Measurements from ENCODE around the gene OR10H1.

The OR10H1 gene

GRCh38 chr19:15779756-15780476, 35.5 kb downstream of the OR10H1 start:
- DNase-seq: no peak
- no peak overlapping the region for H3K27ac ChIP-seq (ENCODE audit: low read length)
- peaks cover 22% of the 10 kb centered on the region for H3K27me3 ChIP-seq (replicated peaks; ENCODE audit: insufficient read depth, low read length)

DNA sequence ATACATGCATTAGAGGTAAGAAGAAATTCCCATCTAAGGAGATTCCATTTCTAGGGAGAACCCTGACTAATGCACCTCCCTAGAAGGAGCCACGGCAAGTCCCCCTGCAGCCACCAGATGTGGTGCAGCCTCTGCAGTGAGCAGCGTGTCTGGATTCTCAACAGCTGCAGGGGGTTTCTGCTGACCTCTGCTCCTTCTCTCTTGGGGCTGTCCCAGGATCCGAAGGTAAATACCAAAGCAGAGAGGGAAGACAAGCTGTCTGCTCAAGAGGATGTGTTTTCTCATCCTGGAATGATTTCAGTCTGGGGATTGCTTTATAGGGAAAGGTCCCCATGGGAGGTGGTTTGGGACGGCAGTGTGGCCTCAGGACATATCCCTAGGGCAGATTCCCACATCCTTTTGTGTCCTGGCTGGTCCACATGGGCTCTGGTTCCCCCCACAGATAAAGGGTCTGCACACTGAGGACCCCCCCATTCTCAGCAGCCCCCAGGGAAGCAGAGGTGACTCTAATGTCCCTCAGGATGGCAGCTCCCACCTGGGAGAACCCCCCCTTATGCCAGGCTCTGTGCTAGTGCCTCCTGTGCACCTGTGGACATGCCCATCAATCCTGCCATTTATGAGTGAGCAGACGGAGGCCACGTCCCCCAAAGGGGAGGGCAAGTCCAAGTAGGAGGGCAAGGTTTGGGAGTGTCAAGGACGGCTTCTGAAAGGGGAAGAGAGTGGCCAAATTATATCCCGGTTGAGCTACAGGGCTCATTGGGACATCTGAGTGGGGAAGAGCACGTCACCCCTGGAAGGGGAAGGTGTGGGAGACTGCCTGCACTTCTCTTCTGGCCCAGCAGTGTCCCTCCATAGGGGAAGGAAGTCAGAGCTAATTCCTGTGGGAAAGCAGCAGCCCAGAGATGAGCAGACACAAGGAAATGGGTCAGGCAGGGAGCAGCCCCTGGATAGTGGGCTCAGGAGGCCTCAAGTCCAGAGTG, 38.2 kb downstream of the OR10H1 start:
- H3K27me3 ChIP-seq (replicated peaks; ENCODE audit: insufficient read depth, low read length): peaks cover 19% of the 10 kb centered on the region

More at GRCh38 chr19:15779756-15780476, 35.5 kb downstream of the OR10H1 start:
- no peaks in the 10 kb centered on the region for H3K36me3 ChIP-seq (replicated peaks; ENCODE audit: insufficient read depth, low read length)
- no peak overlapping the region for H3K4me2 ChIP-seq (ENCODE audit: low read depth, low read length)
- H3K9me2 ChIP-seq (replicated peaks; ENCODE audit: insufficient read depth, low read length): no peaks in the 10 kb centered on the region
- no peak overlapping the region for H2AFZ ChIP-seq (ENCODE audit: low read length)
- H3K4me3 ChIP-seq (ENCODE audit: low read length): no peak overlapping the region
- H3F3A ChIP-seq (ENCODE audit: insufficient read depth, low read length): no peaks in the 10 kb centered on the region
- no peaks in the 10 kb centered on the region for H3K79me2 ChIP-seq (ENCODE audit: low read length)
- no peak overlapping the region for H3K9ac ChIP-seq (ENCODE audit: low read length)
- TF ChIP-seq CTCF (IDR thresholded peaks at IDR 0.05; ENCODE audit: low read length) (no peak), EZH2phosphoT487 (IDR thresholded peaks at IDR 0.05; ENCODE audit: low read length) (no peak), EZH2 (optimal IDR thresholded peaks at IDR 0.05; ENCODE audit: low read depth, low read length) (no peak)
- no peaks in the 10 kb centered on the region for H4K20me1 ChIP-seq (ENCODE audit: insufficient read depth, low read length)
- no peaks in the 10 kb centered on the region for H3K4me1 ChIP-seq (ENCODE audit: low read length)
- H3K9me3 ChIP-seq (replicated peaks; ENCODE audit: insufficient read depth, low read length): no peaks in the 10 kb centered on the region

GRCh38 chr19:15776264-15776663, 39.2 kb downstream of the OR10H1 start:
- Histone ChIP-seq H4K20me1 (ENCODE audit: insufficient read depth, low read length) (no peaks in the 10 kb centered on the region), H3K36me3 (replicated peaks; ENCODE audit: insufficient read depth, low read length) (no peaks in the 10 kb centered on the region), H3K4me3 (ENCODE audit: low read length) (no peak overlapping the region), H3K4me1 (ENCODE audit: low read length) (no peaks in the 10 kb centered on the region), H3K27ac (ENCODE audit: low read length) (no peak overlapping the region), H3K9me3 (replicated peaks; ENCODE audit: insufficient read depth, low read length) (no peaks in the 10 kb centered on the region), H3K79me2 (ENCODE audit: low read length) (no peaks in the 10 kb centered on the region), H2AFZ (ENCODE audit: low read length) (no peak overlapping the region), H3K27me3 (replicated peaks; ENCODE audit: insufficient read depth, low read length) (peaks cover 25% of the 10 kb centered on the region), H3K9me2 (replicated peaks; ENCODE audit: insufficient read depth, low read length) (no peaks in the 10 kb centered on the region), H3F3A (ENCODE audit: insufficient read depth, low read length) (no peaks in the 10 kb centered on the region), H3K9ac (ENCODE audit: low read length) (no peak overlapping the region), H3K4me2 (ENCODE audit: low read depth, low read length) (no peak overlapping the region)
- TF ChIP-seq EZH2 (optimal IDR thresholded peaks at IDR 0.05; ENCODE audit: low read depth, low read length): no peak
- TF ChIP-seq EZH2phosphoT487 (IDR thresholded peaks at IDR 0.05; ENCODE audit: low read length): no peak
- no peak for TF ChIP-seq CTCF (IDR thresholded peaks at IDR 0.05; ENCODE audit: low read length)
- no peak for DNase-seq

More for the DNA sequence above, 38.2 kb downstream of the OR10H1 start:
- DNase-seq: no peak
- no peak overlapping the region for H3K27ac ChIP-seq (ENCODE audit: low read length)
- H2AFZ ChIP-seq (ENCODE audit: low read length): no peak overlapping the region
- no peaks in the 10 kb centered on the region for H3K4me1 ChIP-seq (ENCODE audit: low read length)
- no peak overlapping the region for H3K4me2 ChIP-seq (ENCODE audit: low read depth, low read length)
- H3K4me3 ChIP-seq (ENCODE audit: low read length): no peak overlapping the region
- no peaks in the 10 kb centered on the region for H3K79me2 ChIP-seq (ENCODE audit: low read length)
- H4K20me1 ChIP-seq (ENCODE audit: insufficient read depth, low read length): no peaks in the 10 kb centered on the region
- no peaks in the 10 kb centered on the region for H3F3A ChIP-seq (ENCODE audit: insufficient read depth, low read length)
- no peaks in the 10 kb centered on the region for H3K9me2 ChIP-seq (replicated peaks; ENCODE audit: insufficient read depth, low read length)
- H3K9me3 ChIP-seq (replicated peaks; ENCODE audit: insufficient read depth, low read length): no peaks in the 10 kb centered on the region
- TF ChIP-seq EZH2phosphoT487 (IDR thresholded peaks at IDR 0.05; ENCODE audit: low read length): no peak
- TF ChIP-seq CTCF (IDR thresholded peaks at IDR 0.05; ENCODE audit: low read length): no peak
- TF ChIP-seq EZH2 (optimal IDR thresholded peaks at IDR 0.05; ENCODE audit: low read depth, low read length): no peak
- no peaks in the 10 kb centered on the region for H3K36me3 ChIP-seq (replicated peaks; ENCODE audit: insufficient read depth, low read length)
- H3K9ac ChIP-seq (ENCODE audit: low read length): no peak overlapping the region
